DMS114 treated with DMSO at 0.1 percent for 48 hours (cell line): Measurements from ENCODE around the gene CBX5.
"Not testable (repeated sequence)": the region's sequence is repeated elsewhere in the genome, so short reads cannot be mapped to it uniquely, and the experiment has no call there.

Source experiments
- DNase-seq: peaks from one replicate; lab custom pipeline; 2025; ENCODE audit not compliant: unreplicated experiment; lab: John Stamatoyannopoulos, UW

CBX5 gene

DNA sequence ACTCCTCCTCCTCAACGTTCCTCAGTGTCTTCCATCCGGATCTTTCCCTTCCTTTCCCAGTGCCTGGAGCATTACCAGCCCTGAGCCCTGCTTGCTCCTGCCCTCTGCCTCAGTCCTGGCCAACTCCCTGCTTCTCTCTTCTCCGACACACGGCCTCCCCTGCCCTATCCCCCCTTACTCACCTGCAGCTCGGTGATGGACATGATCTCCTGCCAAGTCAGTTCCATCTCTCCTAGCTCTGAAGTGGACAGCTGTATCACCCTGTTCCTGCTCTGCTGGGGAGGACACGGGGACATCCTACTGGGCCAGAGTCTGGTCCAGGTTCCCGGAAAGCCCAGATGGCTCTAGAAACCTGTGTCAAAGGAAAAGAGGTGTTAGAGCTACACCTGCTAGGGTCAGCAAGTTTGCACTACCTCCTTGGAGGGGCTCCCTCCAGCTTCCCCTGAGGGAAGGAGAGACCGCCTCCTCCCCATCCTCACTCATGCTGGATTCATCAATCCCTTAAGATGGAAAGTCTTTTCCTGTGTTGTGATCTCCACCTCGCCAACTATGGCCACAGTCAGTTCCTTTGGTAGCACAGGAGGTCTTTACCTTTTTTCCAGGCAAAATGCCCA, 15.1 kb upstream of the CBX5 start:
- DNase-seq = no peak

DNA sequence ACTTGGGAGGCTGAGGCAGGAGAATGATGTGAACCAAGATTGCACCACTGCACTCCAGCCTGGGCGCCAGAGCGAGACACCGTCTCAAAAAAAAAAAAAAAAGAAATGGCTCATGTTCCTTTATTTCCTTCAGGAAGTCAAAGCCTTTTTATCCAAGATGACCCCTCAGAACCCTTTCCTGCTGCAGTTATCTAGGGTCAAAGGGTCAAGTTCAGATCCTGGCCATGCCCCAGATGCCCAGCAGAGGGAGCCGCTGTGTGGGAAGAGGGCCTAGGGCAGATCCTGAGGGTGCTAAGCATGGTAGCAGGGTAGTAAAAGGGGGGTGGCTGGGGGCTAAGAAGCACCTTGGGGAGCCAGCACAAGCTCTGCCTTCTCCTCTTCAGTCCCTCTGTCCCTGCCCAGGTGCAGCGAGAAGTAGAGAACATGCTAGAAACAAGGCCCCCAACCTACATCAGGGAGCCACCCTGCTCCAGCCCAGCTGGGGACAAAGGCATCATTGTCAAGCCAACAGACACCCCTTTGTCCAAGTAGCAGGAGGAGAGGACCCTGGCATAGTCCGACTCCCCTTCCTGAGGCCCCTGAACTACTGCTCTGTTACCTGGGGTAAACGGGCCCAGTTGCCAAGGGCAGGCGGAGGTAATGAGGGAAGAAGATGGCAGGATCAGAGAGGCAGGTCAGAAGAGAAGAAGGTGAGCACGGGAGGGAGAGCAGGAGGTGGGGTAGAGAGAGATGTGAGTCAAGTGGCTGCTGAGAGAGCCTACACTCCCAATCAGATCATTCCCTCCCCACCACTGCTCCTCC, 14.4 kb upstream of the CBX5 start:
- DNase-seq = no peak

DNA sequence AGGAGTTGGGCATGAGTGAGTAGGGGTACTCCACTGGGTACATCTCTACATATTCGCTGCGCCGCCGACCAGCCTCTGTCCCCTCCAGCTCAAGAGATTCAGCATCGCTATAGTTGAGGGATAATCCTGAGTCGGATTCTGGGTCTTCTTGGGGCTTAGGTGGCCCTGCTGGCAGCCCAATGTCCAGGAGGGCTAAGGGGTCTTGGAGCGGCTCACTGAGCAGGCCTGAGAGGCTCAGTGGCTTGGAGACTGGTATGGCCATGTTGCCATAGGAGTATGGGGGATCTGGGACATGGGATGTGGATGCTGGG, 13.0 kb upstream of the CBX5 start:
- no peak for DNase-seq

DNA sequence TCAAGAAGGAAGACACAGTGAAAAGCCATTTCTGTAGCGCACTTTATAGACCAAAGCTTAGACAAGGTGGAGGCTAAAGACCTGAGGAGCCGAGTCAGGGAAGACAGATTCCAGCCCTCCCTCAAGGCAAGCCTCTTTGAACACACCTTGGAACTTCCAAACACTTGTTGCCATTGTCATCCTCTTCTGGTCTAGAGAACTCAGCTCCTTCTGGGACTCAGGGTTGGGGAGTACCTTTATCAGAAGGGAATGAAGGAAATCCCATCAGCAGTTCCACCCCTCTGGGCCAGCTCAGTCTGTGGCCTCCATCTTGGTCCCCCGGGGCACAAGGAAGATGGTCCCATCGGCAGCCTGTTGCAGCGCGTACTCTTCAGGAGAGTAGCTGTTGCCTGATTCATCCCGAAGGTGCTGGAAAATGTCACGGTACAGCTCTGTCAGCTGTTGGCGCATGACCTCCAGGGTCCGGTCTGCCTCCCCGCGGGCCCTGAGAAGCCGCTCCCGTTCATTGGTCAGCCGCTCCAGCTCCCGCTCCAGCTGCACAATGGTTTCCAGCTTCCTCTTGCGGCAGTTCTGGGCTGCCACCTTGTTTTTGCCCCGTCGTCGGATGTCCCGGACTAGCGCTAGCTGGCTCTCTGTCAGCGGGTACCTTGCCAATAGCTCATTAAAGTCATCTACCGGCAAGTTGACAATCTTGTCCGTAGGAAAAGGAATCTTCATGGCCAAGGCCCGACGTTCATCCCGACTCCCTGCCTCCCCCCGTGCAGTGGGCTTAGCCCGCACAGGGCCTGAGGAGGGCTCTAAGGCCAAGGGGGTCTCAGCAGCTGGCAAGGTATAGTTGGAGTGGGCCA, 12.4 kb upstream of the CBX5 start:
- no peak for DNase-seq

DNA sequence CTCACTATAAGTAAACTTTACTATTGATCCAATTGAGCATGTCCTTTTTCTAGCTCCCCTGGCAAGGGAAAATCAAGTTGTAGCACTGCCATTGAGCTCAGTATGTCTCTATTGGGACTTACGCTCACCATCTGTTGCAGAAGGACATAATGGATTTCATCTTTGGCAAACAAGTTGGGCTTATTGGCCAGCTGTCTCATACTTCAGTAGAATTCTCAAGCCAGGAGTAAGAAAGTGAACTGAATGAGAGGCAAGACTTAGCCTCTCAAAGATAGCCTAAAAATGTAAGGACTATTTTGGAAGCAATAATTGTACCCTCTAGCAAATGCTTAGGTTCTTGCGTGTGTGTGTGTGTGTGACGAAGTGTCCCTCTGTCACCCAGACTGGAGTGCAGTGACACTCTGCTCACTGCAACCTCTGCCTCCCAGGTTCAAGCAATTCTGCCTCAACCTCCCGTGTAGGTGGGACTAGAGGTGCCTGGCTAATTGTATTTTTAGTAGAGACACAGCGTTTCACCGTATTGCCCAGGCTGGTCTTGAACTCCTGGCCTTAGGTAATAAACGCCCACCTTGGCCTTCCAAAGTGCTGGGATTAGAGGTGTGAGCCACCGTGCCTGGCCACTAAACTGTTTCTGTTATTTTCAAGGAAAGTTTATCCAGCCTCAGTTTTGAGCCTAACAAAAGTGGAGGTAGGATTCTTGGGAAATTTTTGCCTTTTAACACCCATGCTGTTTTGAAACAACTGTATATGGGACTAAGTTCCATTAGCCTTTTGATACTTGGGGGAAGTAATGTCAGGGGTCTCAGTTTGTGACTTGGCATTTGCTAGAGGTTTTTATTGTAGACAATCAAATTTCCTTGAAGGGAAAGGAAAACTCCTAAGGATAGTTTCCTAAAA, 7.6 kb upstream of the CBX5 start:
- peak; percentile 40 for DNase-seq

DNA sequence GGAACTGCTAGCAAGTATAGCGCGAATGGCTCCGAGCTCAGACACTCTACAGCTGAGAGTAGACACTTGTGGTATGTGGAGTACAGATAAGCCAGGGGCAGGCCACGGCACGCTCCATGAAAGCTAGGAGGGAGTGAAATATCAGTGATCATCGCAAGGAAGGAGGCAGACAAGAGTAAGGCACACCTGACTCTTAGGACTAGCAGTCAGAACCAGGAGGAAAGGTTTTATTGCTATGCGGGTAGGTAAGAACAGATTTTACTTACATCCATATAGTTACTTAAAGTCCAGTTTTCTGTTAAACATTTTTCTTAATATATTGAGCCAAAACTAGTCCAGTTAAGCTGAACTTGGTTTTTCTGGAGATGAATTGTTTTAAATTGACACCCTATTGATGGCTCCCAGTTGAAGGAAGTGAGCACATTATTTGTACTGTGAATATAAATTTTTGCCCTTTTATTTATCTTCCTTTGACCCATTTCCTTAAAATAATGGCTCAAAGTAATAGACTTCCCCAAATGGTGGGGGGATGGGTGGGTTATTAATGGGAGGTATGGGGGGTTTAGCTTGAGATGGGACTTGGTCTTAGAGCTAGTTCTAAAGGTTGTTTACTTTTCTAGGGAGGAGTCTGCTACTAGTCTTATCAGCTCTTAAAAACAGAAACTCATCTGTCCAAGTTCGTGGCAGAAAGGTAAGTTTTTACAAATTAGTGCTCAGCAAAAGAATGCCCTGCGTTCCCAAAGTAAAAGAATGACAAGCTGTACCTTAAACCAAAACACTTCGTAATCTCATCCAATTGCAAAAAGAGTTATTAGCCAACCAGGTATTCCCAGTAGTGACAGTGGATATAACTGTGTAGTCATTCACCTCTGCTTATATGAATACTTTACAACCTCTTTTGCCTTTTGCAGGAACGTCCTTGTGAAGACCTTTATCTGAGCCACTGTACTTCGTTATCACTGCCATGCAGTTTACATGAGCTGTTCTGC, 6.4 kb upstream of the CBX5 start:
- peak; percentile 39 for DNase-seq

DNA sequence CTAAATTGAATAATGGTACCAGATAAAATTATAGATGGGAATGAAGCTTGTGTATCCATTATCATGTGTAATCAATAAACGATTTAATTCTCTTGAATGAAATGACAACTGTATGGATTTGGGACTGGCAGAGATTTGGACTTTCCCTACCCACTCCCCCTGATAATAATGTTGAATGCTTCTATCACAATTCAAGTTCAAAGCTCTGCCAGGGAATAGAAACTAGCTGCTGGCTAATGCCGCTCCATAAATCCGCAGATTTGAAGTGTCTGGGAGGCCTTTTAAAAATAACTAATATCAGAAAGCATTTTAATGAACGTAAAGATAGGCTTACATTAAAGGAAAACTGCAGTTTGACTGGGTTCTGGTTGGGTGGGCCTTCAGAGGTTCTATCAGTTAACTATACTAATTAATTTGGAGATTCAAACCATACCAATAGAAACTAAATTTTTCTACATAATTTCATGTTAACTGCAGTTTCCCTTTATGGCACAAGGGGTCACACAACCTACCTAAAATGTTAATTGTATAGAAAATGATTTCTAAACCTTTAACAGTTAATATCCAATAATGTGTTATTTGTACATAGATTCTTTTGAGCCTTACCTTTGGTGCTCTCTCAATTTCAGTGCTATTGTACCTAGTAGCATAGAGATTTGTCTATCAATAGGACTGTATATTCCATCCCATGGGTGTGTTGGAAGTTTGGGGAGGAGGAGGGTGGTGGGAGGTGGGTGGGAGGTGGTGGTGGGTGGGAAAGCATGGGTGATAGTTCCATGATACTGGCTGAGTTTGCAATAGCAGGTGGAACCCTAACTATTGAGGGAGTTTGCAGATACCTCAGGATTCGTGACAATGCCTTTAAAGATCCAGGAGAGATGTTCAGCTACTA, 5.5 kb upstream of the CBX5 start:
- no peak for DNase-seq

DNA sequence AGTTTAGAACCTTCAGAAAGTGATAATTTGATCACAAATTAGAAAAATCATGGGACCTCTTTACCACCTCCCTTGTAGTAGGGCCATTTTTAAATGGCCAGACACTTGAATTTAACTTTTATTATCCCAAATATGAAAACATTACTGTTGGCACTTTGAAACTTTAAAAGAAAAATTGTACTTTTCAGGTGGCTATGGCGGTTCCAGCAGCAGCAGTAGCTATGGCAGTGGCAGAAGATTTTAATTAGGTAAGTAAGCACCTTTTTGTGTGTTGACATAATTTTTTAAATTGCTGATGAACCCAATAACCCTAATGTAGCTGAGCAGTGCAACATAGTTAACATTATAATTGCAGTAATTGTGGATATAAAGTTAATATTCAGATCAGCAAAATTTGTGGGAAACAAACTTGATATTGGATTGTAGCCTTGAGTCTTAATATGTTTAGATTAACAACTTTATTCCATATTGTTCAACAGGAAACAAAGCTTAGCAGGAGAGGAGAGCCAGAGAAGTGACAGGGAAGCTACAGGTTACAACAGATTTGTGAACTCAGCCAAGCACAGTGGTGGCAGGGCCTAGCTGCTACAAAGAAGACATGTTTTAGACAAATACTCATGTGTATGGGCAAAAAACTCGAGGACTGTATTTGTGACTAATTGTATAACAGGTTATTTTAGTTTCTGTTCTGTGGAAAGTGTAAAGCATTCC, 4.3 kb upstream of the CBX5 start:
- not testable (repeated sequence) for DNase-seq

DNA sequence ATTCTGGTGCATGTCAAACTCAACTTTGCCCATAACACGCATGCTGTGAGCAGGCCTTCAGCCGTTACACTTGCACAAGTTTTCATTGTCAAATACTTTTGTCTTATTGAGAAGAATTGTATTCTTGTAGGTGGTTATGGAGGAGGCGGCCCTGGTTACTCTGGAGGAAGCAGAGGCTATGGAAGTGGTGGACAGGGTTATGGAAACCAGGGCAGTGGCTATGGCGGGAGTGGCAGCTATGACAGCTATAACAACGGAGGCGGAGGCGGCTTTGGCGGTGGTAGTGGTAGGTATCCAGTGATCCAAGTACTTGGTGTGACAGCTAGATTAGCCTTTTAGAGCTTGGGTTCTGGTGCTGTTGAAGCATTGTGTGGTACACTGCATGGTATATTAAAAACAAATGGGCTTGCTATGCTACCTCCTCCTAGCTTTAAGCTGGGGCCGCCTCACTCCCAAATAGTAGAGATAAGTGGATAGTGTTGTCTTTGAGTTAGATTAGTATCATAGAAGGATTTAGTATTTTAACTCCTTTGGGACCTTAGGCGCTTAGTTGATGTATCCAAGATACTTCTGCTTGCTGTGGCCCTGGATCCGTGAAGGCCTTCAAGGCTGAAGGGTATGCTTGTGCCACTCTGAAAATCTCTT, 3.1 kb upstream of the CBX5 start:
- DNase-seq = no peak

DNA sequence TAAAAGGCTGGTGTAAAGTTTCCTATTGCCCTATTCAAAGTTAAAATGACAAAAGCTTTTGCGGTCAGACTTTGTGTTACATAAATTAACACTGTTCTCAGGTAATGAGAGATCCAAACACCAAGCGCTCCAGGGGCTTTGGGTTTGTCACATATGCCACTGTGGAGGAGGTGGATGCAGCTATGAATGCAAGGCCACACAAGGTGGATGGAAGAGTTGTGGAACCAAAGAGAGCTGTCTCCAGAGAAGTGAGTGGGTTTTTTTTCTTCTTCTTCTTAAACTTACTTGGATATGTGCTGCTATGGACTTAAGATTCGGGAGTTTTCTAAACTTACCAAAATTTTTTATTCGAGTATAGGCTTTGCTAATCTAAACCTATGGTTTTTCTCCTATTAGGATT, 1.8 kb upstream of the CBX5 start:
- DNase-seq = peak; percentile 29

DNA sequence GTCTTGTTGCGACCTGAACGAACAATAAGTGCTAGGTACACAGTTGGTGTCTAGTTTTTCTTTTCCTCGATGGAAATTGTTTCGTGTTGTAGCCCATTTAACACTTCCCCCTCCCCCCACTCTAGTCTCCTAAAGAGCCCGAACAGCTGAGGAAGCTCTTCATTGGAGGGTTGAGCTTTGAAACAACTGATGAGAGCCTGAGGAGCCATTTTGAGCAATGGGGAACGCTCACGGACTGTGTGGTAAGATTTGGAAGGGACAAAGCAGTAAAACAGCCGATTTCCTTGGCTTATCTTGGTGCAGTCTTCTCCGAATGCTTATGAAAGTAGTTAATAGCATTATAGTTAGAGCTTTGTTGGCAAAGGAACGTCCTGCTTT, 1.3 kb upstream of the CBX5 start:
- not testable (repeated sequence) for DNase-seq

DNA sequence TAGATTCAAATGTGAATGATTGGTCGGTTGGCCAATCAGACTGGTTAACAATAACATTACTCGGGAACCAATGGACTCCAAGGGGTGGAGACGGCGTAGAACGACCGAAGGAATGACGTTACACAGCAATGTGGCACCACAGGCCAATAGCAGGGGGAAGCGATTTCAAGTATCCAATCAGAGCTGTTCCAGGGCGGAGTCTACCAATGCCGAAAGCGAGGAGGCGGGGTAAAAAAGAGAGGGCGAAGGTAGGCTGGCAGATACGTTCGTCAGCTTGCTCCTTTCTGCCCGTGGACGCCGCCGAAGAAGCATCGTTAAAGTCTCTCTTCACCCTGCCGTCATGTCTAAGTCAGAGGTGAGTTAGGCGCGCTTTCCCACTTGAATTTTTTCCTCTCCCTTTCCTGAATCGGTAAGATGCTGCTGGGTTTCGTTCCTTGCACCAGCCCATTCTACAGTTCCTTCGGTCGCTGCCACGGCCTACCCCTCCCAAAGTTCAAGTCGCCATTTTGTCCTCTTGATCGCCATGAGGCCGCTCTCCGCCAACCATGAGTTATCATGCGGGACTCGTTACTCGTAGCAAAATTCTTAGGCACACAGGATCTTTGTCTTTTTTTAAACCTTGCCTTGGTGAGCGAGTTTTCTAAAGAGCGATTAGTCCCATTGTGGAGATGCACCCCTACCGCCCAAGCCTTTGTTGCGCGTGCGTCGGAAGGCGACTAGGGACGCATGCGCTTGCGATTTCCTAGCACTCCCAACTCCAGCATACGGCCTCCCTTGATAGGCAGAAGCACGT, 742 bp upstream of the CBX5 start, which contains the start of gene HNRNPA1:
TSS of gene HNRNPA1 (plus strand) at position 259 of the 793 bp plus-strand sequence. CDS start at position 341, 82 bp downstream.
- peak; percentile 99 for DNase-seq

DNA sequence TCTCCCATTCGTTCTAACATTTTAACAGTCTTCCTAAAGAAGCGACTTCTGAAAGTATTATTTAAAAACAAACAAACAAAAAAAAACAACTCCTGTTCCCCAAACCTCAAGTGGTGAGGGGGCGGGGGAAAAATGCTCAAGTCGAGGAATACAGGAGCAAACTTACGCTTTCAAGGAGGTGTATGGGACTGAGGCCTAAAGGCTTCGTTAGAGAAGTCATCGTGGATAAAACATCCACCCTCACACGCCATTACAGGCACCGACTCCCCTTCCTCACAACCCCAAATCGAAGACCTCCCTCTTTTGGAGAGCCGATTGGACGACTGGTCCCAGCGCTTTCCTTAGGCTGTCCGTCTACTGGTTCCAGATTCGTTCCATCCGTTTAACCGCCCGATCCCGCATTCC, 693 bp downstream of the CBX5 start:
- no peak for DNase-seq

DNA sequence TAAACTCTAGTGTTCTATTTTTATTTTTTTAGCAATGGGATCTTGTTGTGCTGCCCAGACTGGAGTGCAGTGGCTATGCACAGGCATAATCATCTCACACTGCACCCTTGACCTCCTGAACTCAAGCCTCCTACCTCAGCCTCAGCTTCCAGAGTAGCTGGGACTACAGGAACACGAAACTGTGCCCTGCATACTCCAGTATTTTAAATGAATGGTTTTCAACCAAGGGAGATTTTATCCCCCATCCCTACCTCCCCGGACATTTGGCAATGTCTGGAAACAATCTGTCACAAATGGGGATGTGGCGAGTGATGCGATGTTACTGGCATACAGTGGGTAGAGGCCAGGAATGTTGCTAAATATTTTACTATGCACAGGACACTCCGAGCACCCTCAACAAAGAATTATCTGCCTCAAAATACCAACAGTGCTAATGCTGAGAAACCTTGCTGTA, 2.1 kb downstream of the CBX5 start:
- no peak for DNase-seq

DNA sequence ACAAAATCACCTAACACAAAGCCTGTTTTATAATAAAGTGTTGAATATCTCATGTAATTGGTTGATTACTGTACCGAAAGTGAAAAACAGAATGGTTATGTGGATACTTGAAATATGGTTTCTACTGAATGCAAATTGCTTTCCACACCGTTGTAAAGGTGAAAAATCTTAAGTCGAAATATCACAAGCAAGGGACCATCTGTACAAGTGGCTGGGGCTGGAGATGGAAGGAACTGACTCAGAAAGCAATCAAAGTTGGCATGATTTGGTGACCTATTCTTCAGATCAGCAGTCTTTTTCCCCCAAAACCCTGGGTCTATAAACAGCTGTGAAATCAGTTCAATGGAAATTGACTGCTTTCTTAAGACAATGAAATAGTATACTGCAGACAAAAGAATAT, 3.6 kb downstream of the CBX5 start:
- DNase-seq = no peak

DNA sequence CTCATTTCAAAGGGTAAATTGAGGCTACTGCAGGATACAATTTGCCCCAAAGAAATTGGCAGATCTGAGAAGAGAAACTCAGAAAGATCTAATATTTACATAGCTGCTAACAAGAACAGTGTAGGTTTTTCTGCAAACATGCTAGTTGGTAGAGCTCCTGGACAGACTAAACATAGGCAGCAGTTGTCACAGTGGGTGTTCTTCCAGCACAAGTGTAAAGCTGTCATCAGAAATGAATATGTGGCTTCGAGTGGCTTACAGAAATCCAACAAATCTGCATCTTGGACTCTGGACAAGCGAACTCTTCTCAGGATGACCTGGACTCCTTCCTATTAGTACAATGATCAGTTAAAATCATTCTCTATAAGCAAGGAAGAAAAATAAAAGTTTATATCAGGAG, 5.9 kb downstream of the CBX5 start:
- DNase-seq = no peak

DNA sequence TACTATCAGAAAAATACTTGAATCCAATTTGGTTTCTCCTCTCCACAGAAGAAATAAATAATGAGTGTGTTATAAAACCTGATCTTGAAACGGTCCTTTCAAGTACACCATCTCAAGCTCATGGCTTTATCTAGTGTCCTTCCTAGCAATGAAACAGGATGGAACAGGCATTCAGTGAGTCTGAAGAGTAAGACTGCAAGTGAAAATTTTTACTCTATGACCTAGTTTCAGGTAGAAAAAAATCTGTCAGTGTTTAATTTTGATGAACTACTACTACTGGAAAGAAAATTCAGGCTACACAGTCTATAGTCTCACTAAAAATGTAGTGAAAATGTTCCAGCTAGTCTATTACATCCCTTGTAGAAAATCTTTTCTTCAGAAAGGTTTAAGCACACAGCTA, 7.7 kb downstream of the CBX5 start:
- DNase-seq = no peak
